A549 (cell line): ENCODE results near the gene MST1. TPM values are rescaled to one million over a fixed set of nuclear protein-coding genes. Genes with fewer than 3 reads are reported as not detected.

Experiments used
- ATAC-seq, 2 experiments: fragments of 200-7000 bp in 1 of 2; fragments of >200 bp in 1 of 2; cut with Nextera tagmentation in 1 of 2; cut with Tn5 transposase in 1 of 2; 3 replicates each; pipeline versions ENCODE4 v1.8.0 to v1.9.1; 2018 to 2020; ENCODE audit warnings: mild to moderate bottlenecking in 1 of 2, moderate library complexity in 1 of 2
- CTCF ChIA-PET: fragments of 300-600 bp; sonication (Branson Sonifier 250); formaldehyde crosslinking; extraction: SDS; loops from one replicate; lab custom pipeline; 2021; ENCODE audit warnings: antibody characterized with exemption, inconsistent platforms; lab: Yijun Ruan, JAX
- POLR2A ChIA-PET: fragments of 350-600 bp; formaldehyde crosslinking; extraction: SDS; loops from one replicate; lab custom pipeline; 2021; ENCODE audit warnings: antibody characterized with exemption, inconsistent platforms; lab: Yijun Ruan, JAX
- DNase-seq, 2 experiments: peaks; one replicate each; pipeline versions ENCODE4 v3.0.0 to v3.0.0-alpha.2; 2011 to 2016; ENCODE audit warnings: low read depth in 1 of 2, low spot score in 1 of 2
- FAIRE-seq: peaks from 2 replicates; lab custom pipeline; 2011; peaks lifted over from hg19 to GRCh38; lab: Jason Lieb, UNC
- H3K27ac ChIP-seq, 2 experiments: fragments of >200 bp; sonication (Bioruptor Twin); formaldehyde crosslinking; 3 replicates each; pipeline ENCODE4 v1.5.1; 2016 to 2017
- H3K4me1 ChIP-seq: fragments of >200 bp; sonication (Bioruptor Twin); formaldehyde crosslinking; 3 replicates; pipeline ENCODE4 v1.6.1; 2016
- H3K4me2 ChIP-seq: fragments of >200 bp; sonication (Bioruptor Twin); formaldehyde crosslinking; 3 replicates; pipeline ENCODE4 v1.6.1; 2016
- H3K4me3 ChIP-seq: fragments of >200 bp; sonication (Bioruptor Twin); formaldehyde crosslinking; 3 replicates; pipeline ENCODE4 v1.5.1; 2016
- H3K9me3 ChIP-seq: fragments of >200 bp; sonication (Bioruptor Twin); formaldehyde crosslinking; 3 replicates; pipeline ENCODE4 v1.6.1; 2016
- BHLHE40 ChIP-seq: IDR thresholded peaks from 2 replicates; pipeline ENCODE4 v1.6.1; 2012; ENCODE audit warnings: low read depth, low read length, inconsistent platforms
- CEBPB ChIP-seq, 2 experiments: fragments of >200 bp in 1 of 2; sonication (Bioruptor Twin) in 1 of 2; formaldehyde crosslinking in 1 of 2; IDR thresholded peaks; 2 replicates each; pipeline ENCODE4 v1.6.1; 2012 to 2016
- CHD2 ChIP-seq: fragments of 150-350 bp; IDR thresholded peaks from 2 replicates; pipeline ENCODE4 v1.6.1; 2014; ENCODE audit warnings: low read length; ENCODE audit not compliant: partially characterized antibody
- CTCF ChIP-seq: fragments of >200 bp; sonication (Bioruptor Twin); formaldehyde crosslinking; IDR thresholded peaks from 3 replicates; pipeline ENCODE4 v1.5.1; 2016
- EHF ChIP-seq: fragments of 250-450 bp; sonication (Bioruptor Pico); IDR thresholded peaks from 2 replicates; pipeline ENCODE4 v1.5.0; 2020; ENCODE audit warnings: mild to moderate bottlenecking
- EP300 ChIP-seq, 2 experiments: fragments of >200 bp; sonication (Bioruptor Twin); formaldehyde crosslinking; IDR thresholded peaks; 2 replicates in 1 of 2; 3 replicates in 1 of 2; pipeline ENCODE4 v1.6.1; 2016 to 2017
- FOSL2 ChIP-seq, 2 experiments: fragments of 450-650 bp in 1 of 2; fragments of >200 bp in 1 of 2; sonication (Bioruptor Twin) in 1 of 2; formaldehyde crosslinking; IDR thresholded peaks; 2 replicates each; pipeline versions ENCODE4 v1.5.0 to v1.6.1; 2016 to 2020; ENCODE audit warnings: mild to moderate bottlenecking in 1 of 2, moderate library complexity in 1 of 2
- HDAC2 ChIP-seq: fragments of 200-600 bp; sonication (generic); IDR thresholded peaks from 2 replicates; pipeline ENCODE4 v1.6.1; 2016
- HOXB13 ChIP-seq: fragments of 250-450 bp; sonication (Bioruptor Pico); IDR thresholded peaks from 2 replicates; pipeline ENCODE4 v1.5.0; 2020; ENCODE audit warnings: low read depth, mild to moderate bottlenecking, moderate library complexity
- HOXB5 ChIP-seq: fragments of 250-450 bp; sonication (Bioruptor Pico); IDR thresholded peaks from 2 replicates; pipeline ENCODE4 v1.5.0; 2020; ENCODE audit warnings: mild to moderate bottlenecking, moderate library complexity
- KDM1A ChIP-seq: fragments of 200-600 bp; sonication (generic); IDR thresholded peaks from 2 replicates; pipeline ENCODE4 v1.6.1; 2016; ENCODE audit warnings: low read depth, mild to moderate bottlenecking
- MAFK ChIP-seq: fragments of 450-650 bp; IDR thresholded peaks from 2 replicates; pipeline ENCODE4 v1.6.1; 2014; ENCODE audit not compliant: partially characterized antibody
- MAZ ChIP-seq: fragments of 150-350 bp; IDR thresholded peaks from 2 replicates; pipeline ENCODE4 v1.6.1; 2014; ENCODE audit warnings: antibody characterized with exemption, low read depth, low read length, borderline replicate concordance
- MYC ChIP-seq: IDR thresholded peaks from 2 replicates; pipeline ENCODE4 v1.6.1; 2012; ENCODE audit warnings: mild to moderate bottlenecking, inconsistent platforms, low read length, improper control_type of control experiment, borderline replicate concordance
- NFE2L2 ChIP-seq: fragments of 150-350 bp; conservative IDR thresholded peaks from 2 replicates; pipeline ENCODE4 v1.6.1; 2014; ENCODE audit warnings: low read length
- NPAS2 ChIP-seq: fragments of 250-450 bp; sonication (Bioruptor Pico); IDR thresholded peaks from 2 replicates; pipeline ENCODE4 v1.8.0; 2022; ENCODE audit warnings: mild to moderate bottlenecking, moderate library complexity, borderline replicate concordance
- POLR2A ChIP-seq: IDR thresholded peaks from 2 replicates; pipeline ENCODE4 v1.6.1; 2012; ENCODE audit warnings: mild to moderate bottlenecking, low read length
- RFX5 ChIP-seq: fragments of 450-650 bp; IDR thresholded peaks from 2 replicates; pipeline ENCODE4 v1.7.1; 2014; ENCODE audit warnings: antibody characterized with exemption, mild to moderate bottlenecking, moderate library complexity
- RNF2 ChIP-seq: fragments of 200-600 bp; sonication (generic); IDR thresholded peaks from 2 replicates; pipeline ENCODE4 v1.6.1; 2016; ENCODE audit warnings: low read depth, mild to moderate bottlenecking, antibody characterized with exemption, moderate library complexity, borderline replicate concordance
- SMC3 ChIP-seq: fragments of >200 bp; sonication (Bioruptor Twin); formaldehyde crosslinking; IDR thresholded peaks from 3 replicates; pipeline ENCODE4 v1.6.1; 2018; ENCODE audit warnings: inconsistent platforms
- TFCP2L1 ChIP-seq: fragments of 250-450 bp; sonication (Bioruptor Pico); IDR thresholded peaks from 2 replicates; pipeline ENCODE4 v1.5.0; 2021; ENCODE audit warnings: mild to moderate bottlenecking
- ZC3H11A ChIP-seq: fragments of 450-650 bp; IDR thresholded peaks from 2 replicates; pipeline ENCODE4 v1.6.1; 2014; ENCODE audit warnings: antibody characterized with exemption, mild to moderate bottlenecking
- ZSCAN20 ChIP-seq: fragments of 250-450 bp; sonication (Bioruptor Pico); IDR thresholded peaks from 2 replicates; pipeline ENCODE4 v1.8.0; 2022; ENCODE audit warnings: mild to moderate bottlenecking, moderate library complexity
- WGBS: methylation state at CpG from one replicate; pipeline ENCODE4 v1.1.6; 2017; ENCODE audit errors: missing lambda C conversion rate; 5-methylcytosine and 5-hydroxymethylcytosine counted together
- polyA plus RNA-seq, 4 experiments: library from polyadenylated mRNA; depleted of rRNA in 3 of 4; stranded (reverse); fragments of >200 nt; fragmentation: RNase III in 1 of 4; extraction: RNeasy Plus Mini Kit Qiagen cat#74134 plus additional on column Dnase treatment in 1 of 4; gene quantifications; 2 replicates in 3 of 4; 3 replicates in 1 of 4; pipeline ENCODE4 v1.2.3, GENCODE V29; 2011 to 2017
- TF ChIP-seq, protein P1 (sequence below): IDR thresholded peaks from 2 replicates; pipeline ENCODE4 v1.6.1; 2012; ENCODE audit warnings: low read depth, borderline replicate concordance
- TF ChIP-seq, protein P2 (sequence below): IDR thresholded peaks from 2 replicates; pipeline ENCODE4 v1.6.1; 2012

The MST1 gene
- polyA plus RNA-seq, 2 of the 4 experiments (the other 2 are of a cell fraction), result 3.6 to 4.9 TPM

- TF ChIP-seq RNF2 (no peak), ZSCAN20 (CRISPR knock-in tag) (no peak), SMC3 (no peak), KDM1A (no peak), CHD2 (no peak), NFE2L2 (no peak), RFX5 (no peak)
- TF ChIP-seq, all 56 proteins: peak for 0
Measured at GRCh38 chr3:49713336-49714105, 24.2 kb upstream of the MST1 start (continued).

- ChIA-PET POLR2A (no interaction called here), CTCF (interaction anchor here (0.5 to 2.5 kb wide), 6 partner anchors 9 to 127 kb away, joined by 3 to 12 read pairs (median 6); partner anchors contain the start of gene GMPPB)
- H3K4me3 ChIP-seq, result no peak overlapping the region
- no peak overlapping the region for H3K4me2 ChIP-seq
- FAIRE-seq (no peak), DNase-seq (no peak), ATAC-seq (peak in 1 of 2 experiments; percentile 13; a peak in 1 of 6 replicates)
- WGBS, result 88% methylated on average over 4 of the region's 7 CpGs
- H3K27ac ChIP-seq, result no peak overlapping the region
- H3K9me3 ChIP-seq, result no peaks in the 10 kb centered on the region
- no peaks in the 10 kb centered on the region for H3K4me1 ChIP-seq
- TF ChIP-seq, protein P1, sequence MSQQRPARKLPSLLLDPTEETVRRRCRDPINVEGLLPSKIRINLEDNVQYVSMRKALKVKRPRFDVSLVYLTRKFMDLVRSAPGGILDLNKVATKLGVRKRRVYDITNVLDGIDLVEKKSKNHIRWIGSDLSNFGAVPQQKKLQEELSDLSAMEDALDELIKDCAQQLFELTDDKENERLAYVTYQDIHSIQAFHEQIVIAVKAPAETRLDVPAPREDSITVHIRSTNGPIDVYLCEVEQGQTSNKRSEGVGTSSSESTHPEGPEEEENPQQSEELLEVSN, result no peak
- TF ChIP-seq ZSCAN20 (CRISPR knock-in tag) (no peak), CEBPB (IDR thresholded peaks at IDR 0.05) (no peak), TFCP2L1 (CRISPR knock-in tag) (no peak), POLR2A (no peak), EP300 (IDR thresholded peaks at IDR 0.05) (no peak), BHLHE40 (no peak)
Measured at GRCh38 chr3:49712631-49713317, 23.5 kb upstream of the MST1 start.

- ChIA-PET POLR2A (no interaction called here), CTCF (interaction anchor here (0.5 to 2.5 kb wide), 5 partner anchors 8 to 173 kb away, joined by 3 to 12 read pairs (median 7); partner anchors contain the start of gene GMPPB)
- H3K9me3 ChIP-seq, result no peaks in the 10 kb centered on the region
- DNase-seq, result no peak
- no peak for ATAC-seq
- no peaks in the 10 kb centered on the region for H3K4me1 ChIP-seq
- TF ChIP-seq RNF2 (no peak), HOXB5 (CRISPR knock-in tag) (no peak), ZSCAN20 (CRISPR knock-in tag) (no peak), FOSL2 (IDR thresholded peaks at IDR 0.05) (no peak), FOSL2 (CRISPR knock-in tag; IDR thresholded peaks at IDR 0.05) (no peak), EHF (CRISPR knock-in tag) (no peak), HOXB13 (no peak), TFCP2L1 (CRISPR knock-in tag) (no peak), MAZ (no peak), POLR2A (no peak), MYC (no peak), CHD2 (no peak), ZC3H11A (no peak), HDAC2 (no peak), CTCF (no peak), MAFK (no peak), NPAS2 (CRISPR knock-in tag) (no peak)
- TF ChIP-seq, protein P2, sequence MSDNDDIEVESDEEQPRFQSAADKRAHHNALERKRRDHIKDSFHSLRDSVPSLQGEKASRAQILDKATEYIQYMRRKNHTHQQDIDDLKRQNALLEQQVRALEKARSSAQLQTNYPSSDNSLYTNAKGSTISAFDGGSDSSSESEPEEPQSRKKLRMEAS, result no peak
- WGBS, result 100% methylated on average over 4 of the region's 11 CpGs
- H3K27ac ChIP-seq, result no peak overlapping the region
- H3K4me2 ChIP-seq, result no peak overlapping the region
- FAIRE-seq, result no peak
- no peak overlapping the region for H3K4me3 ChIP-seq
Measured at GRCh38 chr3:49712166-49712565, 22.9 kb upstream of the MST1 start.
